ENCODE measurements around the gene CDYL. TPM values are rescaled to one million over a fixed set of nuclear protein-coding genes. Genes with fewer than 3 reads are reported as not detected.

The CDYL gene
- total RNA-seq, 2 donors from 2014 or later = 55.1 to 58.2 TPM

GRCh38 chr6:4777394-4777935 lies 1.3 kb downstream of the CDYL start:
- H3K4me3 Mint-ChIP-seq = peak overlapping the region; percentile 80
- 8 to 13% methylated on average over 6 to 9 of the region's 9 CpGs for WGBS, 2 experiments (ENCODE audit: insufficient coverage in 1 of 2, insufficient read length in 1 of 2)

GRCh38 chr6:4778086-4778485 lies 1.9 kb downstream of the CDYL start:
- WGBS, 2 experiments (ENCODE audit: insufficient coverage in 1 of 2, insufficient read length in 1 of 2) = 92% methylated on average over 1 of the region's 1 CpG; no CpG with 5 or more reads in 1 of the 2 experiments
- H3K9ac ChIP-seq (ENCODE audit: extremely low read depth, low read length, poor library complexity, severe bottlenecking) = no peak overlapping the region
- Mint-ChIP-seq H3K4me1 (peaks cover 22% of the 10 kb centered on the region), H3K27ac (no peak overlapping the region), H3K36me3 (ENCODE audit: low read depth) (peaks cover 8% of the 10 kb centered on the region), H3K9me3 (peaks cover 12% of the 10 kb centered on the region), H3K4me3 (peak overlapping the region; percentile 80), H3K27me3 (ENCODE audit: insufficient read depth) (peaks cover 38% of the 10 kb centered on the region)
- H3K36me3 ChIP-seq (ENCODE audit: control insufficient read depth, insufficient read depth, low read length) = no peaks in the 10 kb centered on the region
- no peak for TF ChIP-seq CTCF (conservative IDR thresholded peaks at IDR 0.05)
- no peaks in the 10 kb centered on the region for H3K27me3 ChIP-seq (ENCODE audit: control insufficient read depth, insufficient read depth, low read length, poor library complexity, severe bottlenecking)
- H3K4me1 ChIP-seq (ENCODE audit: control insufficient read depth, insufficient read depth, low read length) = no peaks in the 10 kb centered on the region
- peaks cover 12% of the 10 kb centered on the region for H3K9me3 ChIP-seq (ENCODE audit: control insufficient read depth, low read length)
- H3K27ac ChIP-seq (ENCODE audit: low read depth, low read length) = no peak overlapping the region
- no peak for DNase-seq
- peak overlapping the region; percentile 83 for H3K4me3 ChIP-seq (ENCODE audit: low read length)

More at GRCh38 chr6:4777394-4777935, 1.3 kb downstream of the CDYL start:
- Mint-ChIP-seq H3K4me1 (peaks cover 22% of the 10 kb centered on the region), H3K27ac (no peak overlapping the region), H3K9me3 (peaks cover 8% of the 10 kb centered on the region), H3K27me3 (ENCODE audit: insufficient read depth) (peaks cover 34% of the 10 kb centered on the region), H3K36me3 (ENCODE audit: low read depth) (peaks cover 5% of the 10 kb centered on the region)
- H3K9ac ChIP-seq (ENCODE audit: extremely low read depth, low read length, poor library complexity, severe bottlenecking) = peak overlapping the region; percentile 1
- H3K27me3 ChIP-seq (ENCODE audit: control insufficient read depth, insufficient read depth, low read length, poor library complexity, severe bottlenecking) = no peaks in the 10 kb centered on the region
- peaks cover 12% of the 10 kb centered on the region for H3K9me3 ChIP-seq (ENCODE audit: control insufficient read depth, low read length)
- no peak for DNase-seq
- no peaks in the 10 kb centered on the region for H3K4me1 ChIP-seq (ENCODE audit: control insufficient read depth, insufficient read depth, low read length)
- H3K27ac ChIP-seq (ENCODE audit: low read depth, low read length) = no peak overlapping the region
- H3K36me3 ChIP-seq (ENCODE audit: control insufficient read depth, insufficient read depth, low read length) = no peaks in the 10 kb centered on the region
- H3K4me3 ChIP-seq (ENCODE audit: low read length) = peak overlapping the region; percentile 83
- no peak for TF ChIP-seq CTCF (conservative IDR thresholded peaks at IDR 0.05)

- peaks cover 23% of the 10 kb centered on the region for H3K9me3 Mint-ChIP-seq
- no peaks in the 10 kb centered on the region for H3K4me1 ChIP-seq (ENCODE audit: control insufficient read depth, insufficient read depth, low read length)
Measured at GRCh38 chr6:4780360-4780812, 4.2 kb downstream of the CDYL start.

More at GRCh38 chr6:4780360-4780812, 4.2 kb downstream of the CDYL start:
- no peak overlapping the region for H3K9ac ChIP-seq (ENCODE audit: extremely low read depth, low read length, poor library complexity, severe bottlenecking)
- H3K36me3 ChIP-seq (ENCODE audit: control insufficient read depth, insufficient read depth, low read length) = no peaks in the 10 kb centered on the region
- H3K27ac ChIP-seq (ENCODE audit: low read depth, low read length) = no peak overlapping the region
- peaks cover 29% of the 10 kb centered on the region for H3K4me1 Mint-ChIP-seq
- H3K4me3 Mint-ChIP-seq = no peak overlapping the region
- WGBS, 2 experiments (ENCODE audit: insufficient coverage in 1 of 2, insufficient read length in 1 of 2) = 34 to 50% methylated on average over 1 to 9 of the region's 11 CpGs
- H3K9me3 ChIP-seq (ENCODE audit: control insufficient read depth, low read length) = peaks cover 24% of the 10 kb centered on the region
- peaks cover 18% of the 10 kb centered on the region for H3K36me3 Mint-ChIP-seq (ENCODE audit: low read depth)
- DNase-seq = peak; percentile 75
- H3K27me3 Mint-ChIP-seq (ENCODE audit: insufficient read depth) = peaks cover 49% of the 10 kb centered on the region
- TF ChIP-seq CTCF (conservative IDR thresholded peaks at IDR 0.05) = no peak
- H3K27ac Mint-ChIP-seq = no peak overlapping the region
- H3K4me3 ChIP-seq (ENCODE audit: low read length) = no peak overlapping the region
- no peaks in the 10 kb centered on the region for H3K27me3 ChIP-seq (ENCODE audit: control insufficient read depth, insufficient read depth, low read length, poor library complexity, severe bottlenecking)

Measured in endodermal cell (in vitro differentiated cells).